Neural progenitor cell (in vitro differentiated cells): ENCODE results near the gene AGR2.

ENCODE experiments used
- CTCF ChIP-seq: fragments of 200-600 bp; sonication (generic); IDR thresholded peaks from 2 replicates; pipeline ENCODE4 v1.5.1; 2017; ENCODE audit warnings: antibody characterized with exemption, mild to moderate bottlenecking
- EZH2 ChIP-seq: fragments of 200-600 bp; sonication (generic); IDR thresholded peaks from 2 replicates; pipeline ENCODE4 v1.6.1; 2017; ENCODE audit warnings: antibody characterized with exemption, mild to moderate bottlenecking, moderate library complexity
- EZH2phosphoT487 ChIP-seq: fragments of 200-600 bp; sonication (generic); IDR thresholded peaks from 2 replicates; pipeline ENCODE4 v1.6.1; 2017; ENCODE audit warnings: antibody characterized with exemption

GRCh38 chr7:16816824-16817223 lies 12.0 kb upstream of the AGR2 start:
- TF ChIP-seq CTCF (no peak), EZH2 (no peak), EZH2phosphoT487 (no peak)
